Gastrocnemius medialis (tissue), 4 donors: ENCODE results near the gene OMP. TPM values are rescaled to one million over a fixed set of nuclear protein-coding genes. Genes with fewer than 3 reads are reported as not detected.

Experiments
- ATAC-seq, 2 donors: fragments of 150-250 bp; one replicate each; pipeline ENCODE4 v1.9.1; 2016
- DNase-seq, 2 donors: peaks; one replicate each; pipeline ENCODE4 v3.0.0-alpha.2; 2019
- H3K27ac ChIP-seq, 4 donors: fragments of 200-600 bp; sonication (generic); 1 replicate in 1 of 4; 2 replicates in 3 of 4; pipeline ENCODE4 v1.5.1; 2016 to 2018; ENCODE audit warnings: mild to moderate bottlenecking in 2 of 4, moderate library complexity in 1 of 4
- H3K27me3 ChIP-seq, 3 donors: fragments of 200-600 bp; sonication (generic) in 2 of 3; 1 replicate in 1 of 3; 2 replicates in 2 of 3; pipeline versions ENCODE4 v1.5.1 to v1.6.0; 2016 to 2019; ENCODE audit warnings: mild to moderate bottlenecking in 1 of 3, moderate library complexity in 1 of 3
- H3K36me3 ChIP-seq, 2 donors: fragments of 200-600 bp; sonication (generic) in 1 of 2; one replicate each; pipeline ENCODE4 v1.5.1; 2017 to 2018
- H3K4me1 ChIP-seq, 2 donors: fragments of 200-600 bp; sonication (generic) in 1 of 2; one replicate each; pipeline ENCODE4 v1.5.1; 2016 to 2017; ENCODE audit warnings: mild to moderate bottlenecking in 2 of 2
- H3K4me3 ChIP-seq, 4 donors: fragments of 200-600 bp; sonication (generic) in 3 of 4; 1 replicate in 1 of 4; 2 replicates in 3 of 4; pipeline ENCODE4 v1.5.1; 2016 to 2019; ENCODE audit warnings: mild to moderate bottlenecking in 2 of 4
- H3K9me3 ChIP-seq, 3 donors: fragments of 200-600 bp; sonication (generic) in 2 of 3; 1 replicate in 1 of 3; 2 replicates in 2 of 3; pipeline ENCODE4 v1.5.1; 2016 to 2019
- POLR2A ChIP-seq, 2 donors: fragments of 450-650 bp; IDR thresholded peaks; one replicate each; pipeline ENCODE4 v1.6.1; 2017; ENCODE audit warnings: antibody characterized with exemption in 2 of 2, mild to moderate bottlenecking in 2 of 2, moderate library complexity in 2 of 2
- in situ Hi-C, 4 donors: fragments of 200-750 bp; cut with MboI; loops; one replicate each; pipeline versions ENCODE4 v1.15.0 to v1.8.0; 2017; ENCODE audit warnings: low sequenced_read_pairs in 4 of 4
- intact Hi-C: fragments of 100-400 bp; cut with DNase I; formaldehyde crosslinking; loops from one replicate; pipeline ENCODE4 v1.15.1; 2023; ENCODE audit warnings: low total_unique reads
- total RNA-seq, 4 donors: library from RNA; depleted of rRNA; stranded (reverse); fragments of >200 nt; gene quantifications; one replicate each; pipeline versions ENCODE4 v1.1.0 to v1.2.3, GENCODE V29; 2016
- TF ChIP-seq, protein P1 (sequence below), 5 experiments: fragments of 450-650 bp in 3 of 5; fragments of 200-600 bp in 2 of 5; sonication (generic) in 2 of 5; IDR thresholded peaks in 4 of 5; conservative IDR thresholded peaks in 1 of 5; 1 replicate in 4 of 5; 2 replicates in 1 of 5; pipeline ENCODE4 v1.5.1; 2016 to 2019; ENCODE audit warnings: antibody characterized with exemption in 5 of 5, mild to moderate bottlenecking in 3 of 5, moderate library complexity in 3 of 5

Gene OMP
- total RNA-seq, 4 donors from 2014 or later = not detected

DNA sequence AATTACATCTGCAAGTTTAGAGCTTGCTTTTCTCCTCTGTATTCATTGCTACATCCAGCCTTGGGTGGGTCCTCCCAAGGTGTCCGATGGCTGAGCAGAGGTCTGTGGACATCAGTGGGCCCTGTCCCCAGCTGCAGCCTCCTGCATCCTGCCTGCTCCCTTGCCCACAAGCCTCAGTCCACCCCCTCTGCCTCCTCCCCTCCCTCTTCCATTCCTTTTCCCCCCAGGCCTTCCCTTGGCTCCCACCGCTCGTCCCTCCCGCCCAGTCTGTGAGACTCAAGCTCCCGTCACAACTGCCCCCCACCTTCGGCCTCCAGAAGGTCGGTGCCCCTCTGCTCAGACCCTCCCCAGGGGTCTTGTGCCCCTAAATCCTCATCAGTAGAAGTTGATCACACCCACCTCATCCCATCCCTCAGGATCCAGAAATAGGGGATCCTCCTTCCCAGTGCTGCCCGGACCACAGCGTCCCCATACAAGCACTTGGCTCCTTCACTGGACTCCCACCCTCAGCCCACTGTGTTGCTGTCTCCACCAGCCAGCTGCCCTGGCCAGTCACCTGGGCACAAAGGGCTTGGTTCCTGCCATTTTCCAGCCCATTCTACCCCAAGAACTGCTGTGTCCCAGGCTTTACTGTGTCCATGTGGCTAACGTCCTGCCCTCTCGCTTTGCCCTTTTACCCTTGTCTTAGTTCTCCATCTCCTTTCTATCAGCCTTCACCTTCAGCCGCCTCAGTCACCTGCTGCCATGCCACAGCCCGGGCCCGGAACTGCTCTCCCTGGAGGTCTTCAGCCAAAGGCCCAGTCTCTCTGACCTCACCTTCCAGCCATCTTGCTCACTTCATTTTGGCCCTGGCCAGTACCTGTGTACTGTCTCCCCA, 2.2 kb upstream of the OMP start:
- TF ChIP-seq, protein P1, sequence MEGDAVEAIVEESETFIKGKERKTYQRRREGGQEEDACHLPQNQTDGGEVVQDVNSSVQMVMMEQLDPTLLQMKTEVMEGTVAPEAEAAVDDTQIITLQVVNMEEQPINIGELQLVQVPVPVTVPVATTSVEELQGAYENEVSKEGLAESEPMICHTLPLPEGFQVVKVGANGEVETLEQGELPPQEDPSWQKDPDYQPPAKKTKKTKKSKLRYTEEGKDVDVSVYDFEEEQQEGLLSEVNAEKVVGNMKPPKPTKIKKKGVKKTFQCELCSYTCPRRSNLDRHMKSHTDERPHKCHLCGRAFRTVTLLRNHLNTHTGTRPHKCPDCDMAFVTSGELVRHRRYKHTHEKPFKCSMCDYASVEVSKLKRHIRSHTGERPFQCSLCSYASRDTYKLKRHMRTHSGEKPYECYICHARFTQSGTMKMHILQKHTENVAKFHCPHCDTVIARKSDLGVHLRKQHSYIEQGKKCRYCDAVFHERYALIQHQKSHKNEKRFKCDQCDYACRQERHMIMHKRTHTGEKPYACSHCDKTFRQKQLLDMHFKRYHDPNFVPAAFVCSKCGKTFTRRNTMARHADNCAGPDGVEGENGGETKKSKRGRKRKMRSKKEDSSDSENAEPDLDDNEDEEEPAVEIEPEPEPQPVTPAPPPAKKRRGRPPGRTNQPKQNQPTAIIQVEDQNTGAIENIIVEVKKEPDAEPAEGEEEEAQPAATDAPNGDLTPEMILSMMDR (IDR thresholded peaks at IDR 0.05 in 4 of 5, conservative IDR thresholded peaks at IDR 0.05 in 1 of 5) = no peak
- no peak for TF ChIP-seq POLR2A (IDR thresholded peaks at IDR 0.05)
- no peaks in the 10 kb centered on the region for H3K4me1 ChIP-seq
- no peak overlapping the region for H3K4me3 ChIP-seq
- in situ Hi-C loops = no loop called here
- intact Hi-C loops = no loop called here
- no peaks in the 10 kb centered on the region for H3K27me3 ChIP-seq
- no peaks in the 10 kb centered on the region for H3K36me3 ChIP-seq
- no peak for ATAC-seq
- no peaks in the 10 kb centered on the region for H3K9me3 ChIP-seq
- no peak overlapping the region for H3K27ac ChIP-seq
- DNase-seq = no peak

DNA sequence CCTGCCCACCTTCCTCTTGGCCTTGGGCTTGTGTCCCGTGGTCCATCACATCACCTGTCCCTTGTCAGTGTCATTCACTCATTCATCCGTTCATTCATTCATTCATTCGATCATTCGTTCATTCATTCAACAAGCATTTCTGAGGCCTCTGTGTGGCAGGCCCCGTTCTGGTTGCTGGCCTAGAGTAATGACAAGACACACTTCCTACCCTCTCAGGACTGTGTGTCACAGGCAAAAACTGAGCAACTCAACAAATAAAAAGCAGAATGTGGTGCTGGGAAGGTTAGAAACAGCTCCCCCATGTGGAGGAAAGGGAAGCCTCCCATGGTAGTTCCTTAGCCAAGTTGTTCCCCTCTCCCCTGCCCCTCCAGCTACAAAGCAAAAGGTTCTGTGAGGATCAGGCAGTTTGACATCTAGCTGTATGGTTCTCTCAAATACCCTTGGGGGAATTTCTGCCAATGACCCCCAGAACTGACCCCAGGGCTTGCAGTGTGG, 1.6 kb upstream of the OMP start:
- intact Hi-C loops = no loop called here
- no peak for ATAC-seq
- Histone ChIP-seq H3K9me3 (no peaks in the 10 kb centered on the region), H3K27ac (no peak overlapping the region), H3K27me3 (no peaks in the 10 kb centered on the region), H3K36me3 (no peaks in the 10 kb centered on the region), H3K4me1 (no peaks in the 10 kb centered on the region), H3K4me3 (no peak overlapping the region)
- no peak for TF ChIP-seq POLR2A (IDR thresholded peaks at IDR 0.05)
- TF ChIP-seq, protein P1 (IDR thresholded peaks at IDR 0.05 in 4 of 5, conservative IDR thresholded peaks at IDR 0.05 in 1 of 5) = no peak
- in situ Hi-C loops = no loop called here
- DNase-seq = no peak

DNA sequence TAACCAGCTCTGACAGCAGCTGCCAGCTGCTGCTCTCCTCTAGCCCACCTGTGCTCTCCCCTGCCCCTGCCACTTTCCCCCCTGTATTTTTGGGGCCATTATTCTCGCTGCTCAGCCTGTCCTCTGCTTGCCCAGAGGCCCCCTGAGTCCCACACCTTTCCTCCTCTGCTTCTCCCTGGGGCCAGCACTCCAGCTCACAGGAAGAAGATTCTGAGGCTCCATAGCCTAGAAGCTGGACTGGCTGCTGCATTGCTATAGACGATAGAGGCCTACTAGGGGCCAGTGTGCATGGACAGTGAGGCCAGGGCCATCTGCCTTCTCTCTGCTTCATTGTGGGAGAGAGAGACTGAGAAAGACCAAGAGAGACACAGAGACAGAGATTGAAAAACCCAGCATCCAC, 679 bp downstream of the OMP start:
- Histone ChIP-seq H3K36me3 (no peaks in the 10 kb centered on the region), H3K27me3 (no peaks in the 10 kb centered on the region), H3K9me3 (no peaks in the 10 kb centered on the region), H3K4me3 (no peak overlapping the region), H3K4me1 (no peaks in the 10 kb centered on the region), H3K27ac (no peak overlapping the region)
- in situ Hi-C loops = no loop called here
- no peak for ATAC-seq
- intact Hi-C loops = no loop called here
- DNase-seq = no peak
- no peak for TF ChIP-seq POLR2A (IDR thresholded peaks at IDR 0.05)
- TF ChIP-seq, protein P1 (IDR thresholded peaks at IDR 0.05 in 4 of 5, conservative IDR thresholded peaks at IDR 0.05 in 1 of 5) = no peak

DNA sequence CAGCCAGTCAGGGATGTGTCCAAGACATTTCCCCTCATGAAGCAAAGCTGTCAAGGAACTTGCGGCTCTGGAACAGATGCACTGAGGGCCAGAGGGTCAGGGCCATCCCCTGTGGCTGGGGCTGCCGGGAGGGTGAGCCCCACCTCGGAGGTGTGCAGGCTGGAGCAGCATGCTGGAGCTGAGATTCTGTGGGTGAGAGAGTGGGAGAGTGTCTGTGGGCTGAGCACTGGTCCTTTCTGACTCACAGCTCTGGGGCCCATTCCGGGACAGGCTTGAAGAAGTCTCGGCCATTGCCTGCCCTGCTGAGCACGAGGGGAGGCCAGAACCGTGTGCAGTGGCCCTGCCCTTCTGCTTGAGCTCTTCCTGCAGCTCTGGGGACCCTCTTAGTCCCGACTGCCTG, 2.1 kb downstream of the OMP start:
- H3K27me3 ChIP-seq = no peaks in the 10 kb centered on the region

More for the DNA sequence above, 2.1 kb downstream of the OMP start:
- intact Hi-C loops = no loop called here
- Histone ChIP-seq H3K27ac (no peak overlapping the region), H3K4me3 (no peak overlapping the region), H3K4me1 (no peaks in the 10 kb centered on the region), H3K36me3 (no peaks in the 10 kb centered on the region), H3K9me3 (no peaks in the 10 kb centered on the region)
- ATAC-seq = no peak
- TF ChIP-seq, protein P1 (IDR thresholded peaks at IDR 0.05 in 4 of 5, conservative IDR thresholded peaks at IDR 0.05 in 1 of 5) = no peak
- no peak for TF ChIP-seq POLR2A (IDR thresholded peaks at IDR 0.05)
- no peak for DNase-seq
- in situ Hi-C loops = no loop called here
